Stimulated activated CD4-positive, alpha-beta T cell treated with anti-CD3 and anti-CD28 coated beads, Interleukin-1b, Interleukin-23, amount 100 ng/mL, for 48 hours (primary cell): ENCODE results near the gene OR52I1.

Source experiments
- DNase-seq: peaks from one replicate; pipeline ENCODE4 v3.0.0-alpha.2; 2020

Gene OR52I1

GRCh38 chr11:4593739-4594138 is at the start of gene OR52I1:
Gene OR52I1 (plus strand): TSS chr11:4594039. CDS start chr11:4594039, 0 bp downstream.
- DNase-seq, result no peak

- DNase-seq, result no peak
These were observed 48.9 kb upstream of the OR52I1 start, which contains the start of gene OR52M1 for GRCh38 chr11:4544891-4545290. Gene OR52M1 (plus strand): TSS chr11:4545191. CDS start chr11:4545191, 0 bp downstream.

GRCh38 chr11:4546878-4547277 is 47.0 kb upstream of the OR52I1 start:
- no peak for DNase-seq

- DNase-seq, result no peak
These were observed 46.4 kb upstream of the OR52I1 start for GRCh38 chr11:4547416-4547815.

DNA sequence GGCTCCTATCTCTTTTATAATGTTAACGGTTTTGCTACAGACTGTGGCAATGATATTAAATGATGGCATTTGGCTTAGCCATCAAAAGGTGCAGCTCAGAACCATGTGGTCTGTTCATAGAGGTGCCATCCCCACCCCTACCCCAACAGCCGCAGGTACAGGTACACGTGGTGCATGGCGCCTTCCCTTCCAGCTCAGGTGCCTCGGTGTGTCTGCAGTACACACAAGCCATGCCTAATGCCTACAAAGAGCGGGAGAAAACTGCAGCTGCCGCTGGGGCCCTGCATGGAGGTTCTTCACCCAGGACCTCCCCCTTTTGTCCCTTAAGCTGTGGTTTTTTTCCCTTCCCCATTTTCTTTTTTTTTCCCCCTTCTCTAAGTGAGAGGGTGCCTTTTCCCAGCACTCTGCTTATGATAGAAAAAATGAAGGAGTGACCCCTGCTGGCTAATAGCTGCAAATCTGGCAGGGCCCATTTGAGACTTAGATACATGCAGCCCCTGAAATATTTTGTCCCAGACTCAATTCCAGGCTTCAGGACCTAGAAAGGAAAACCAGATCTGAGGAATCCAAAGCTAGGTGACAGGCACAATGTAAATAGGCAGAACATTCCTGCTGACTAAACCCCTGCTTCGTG is 42.4 kb upstream of the OR52I1 start:
- no peak for DNase-seq

GRCh38 chr11:4559527-4560440 is 34.1 kb upstream of the OR52I1 start:
- DNase-seq, result no peak

DNA sequence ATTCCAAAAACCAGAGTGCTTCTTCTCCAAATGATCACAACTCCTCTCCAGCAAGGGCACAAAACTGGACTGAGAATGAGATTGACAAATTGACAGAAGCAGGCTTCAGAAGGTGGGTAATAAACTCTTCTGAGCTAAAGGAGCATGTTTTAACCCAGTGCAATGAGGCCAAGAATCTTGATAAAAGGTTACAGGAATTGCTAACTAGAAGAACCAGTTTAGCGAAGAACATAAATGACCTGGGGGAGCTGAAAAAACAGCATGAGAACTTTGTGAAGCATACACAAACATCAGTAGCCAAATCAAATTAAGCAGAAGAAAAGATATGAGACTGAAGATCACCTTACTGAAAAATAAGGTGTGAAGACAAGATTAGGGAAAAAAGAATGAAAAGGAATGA is 33.4 kb upstream of the OR52I1 start:
- DNase-seq, result no peak

DNA sequence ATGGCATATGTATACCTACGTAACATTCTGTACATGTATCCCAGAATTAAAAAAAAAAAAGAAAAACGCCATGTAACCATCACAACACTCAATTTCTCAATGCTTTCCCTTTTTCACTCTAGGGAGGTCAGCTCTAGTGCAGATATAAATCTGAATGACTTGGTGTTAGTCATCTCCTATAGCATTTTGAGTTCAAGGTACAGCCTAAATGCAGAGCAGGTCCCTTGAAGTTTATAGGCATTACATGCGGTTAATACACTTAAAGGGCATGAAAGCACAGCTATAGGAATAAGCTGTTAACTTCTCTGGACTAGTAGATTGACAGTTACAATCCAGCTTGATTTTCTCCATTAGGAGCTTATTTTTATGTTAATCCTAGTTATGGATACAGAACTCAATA is 28.5 kb upstream of the OR52I1 start:
- DNase-seq, result no peak

GRCh38 chr11:4569075-4569474 is 24.8 kb upstream of the OR52I1 start:
- no peak for DNase-seq

GRCh38 chr11:4576880-4577279 is 17.0 kb upstream of the OR52I1 start:
- DNase-seq, result no peak

- no peak for DNase-seq
These were observed 16.1 kb upstream of the OR52I1 start for GRCh38 chr11:4577761-4578160.

- DNase-seq, result no peak
These were observed 15.2 kb upstream of the OR52I1 start for GRCh38 chr11:4578624-4579023.

DNA sequence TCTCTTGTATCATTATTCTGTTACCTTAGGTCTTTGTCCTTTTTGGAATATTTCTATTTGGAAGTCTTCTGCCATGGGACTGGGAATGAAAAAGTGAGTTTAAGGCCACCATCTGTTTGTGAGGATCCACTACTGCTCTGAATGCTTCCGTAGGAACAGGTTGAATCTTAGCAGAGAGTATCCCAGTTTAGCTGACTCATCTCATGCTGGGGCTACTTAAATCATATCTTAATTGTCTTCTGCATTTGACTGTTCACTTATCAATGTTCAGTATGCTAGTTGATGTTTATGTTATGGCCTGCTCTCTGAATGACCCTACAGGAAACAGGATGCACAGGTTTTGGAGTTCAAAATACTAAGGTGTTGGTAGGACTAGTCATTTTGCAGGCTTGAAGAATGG is 13.7 kb upstream of the OR52I1 start:
- no peak for DNase-seq

DNA sequence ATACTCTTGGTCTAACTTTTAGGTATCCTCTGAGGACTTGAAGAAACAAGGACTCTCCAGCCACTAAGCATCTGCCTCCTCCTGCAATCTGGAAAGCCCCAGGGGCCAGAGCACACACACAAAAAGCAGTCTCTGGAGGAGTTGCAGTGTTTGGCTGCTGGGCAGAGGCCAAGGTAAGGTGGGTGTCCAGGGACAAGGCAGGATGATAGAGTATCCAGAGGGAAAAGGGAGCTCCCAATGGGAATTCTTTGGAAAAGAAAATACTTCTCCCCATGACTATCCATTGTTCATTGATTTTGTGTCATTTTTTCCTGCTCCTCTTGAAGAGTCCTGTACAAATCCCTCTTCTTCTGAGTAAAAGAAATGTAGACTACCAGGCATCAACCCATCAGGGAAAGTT is 12.4 kb upstream of the OR52I1 start, which contains the start of gene OR52I2:
Gene OR52I2, plus strand, starts transcription at position 301 of the 400 bp plus-strand sequence.
- DNase-seq, result no peak

DNA sequence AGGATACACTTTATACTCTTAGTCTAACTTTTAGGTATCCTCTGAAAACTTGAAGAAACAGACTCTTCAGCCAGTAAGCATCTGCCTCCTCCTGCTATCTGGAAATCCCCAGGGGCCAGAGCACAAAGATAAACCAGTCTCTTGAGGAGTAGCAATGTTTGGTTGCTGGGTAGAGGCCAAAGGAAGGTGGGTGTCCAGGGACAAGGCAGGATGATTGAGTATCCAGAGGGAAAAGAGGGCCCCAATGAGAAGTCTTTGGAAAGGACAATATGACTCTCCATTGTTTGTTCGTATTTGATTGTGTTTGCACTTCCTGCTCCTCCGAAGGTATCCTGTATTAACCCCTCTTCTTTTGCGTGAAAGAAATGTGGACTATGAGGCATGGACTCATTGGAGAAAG is 4.8 kb upstream of the OR52I1 start:
- no peak for DNase-seq

DNA sequence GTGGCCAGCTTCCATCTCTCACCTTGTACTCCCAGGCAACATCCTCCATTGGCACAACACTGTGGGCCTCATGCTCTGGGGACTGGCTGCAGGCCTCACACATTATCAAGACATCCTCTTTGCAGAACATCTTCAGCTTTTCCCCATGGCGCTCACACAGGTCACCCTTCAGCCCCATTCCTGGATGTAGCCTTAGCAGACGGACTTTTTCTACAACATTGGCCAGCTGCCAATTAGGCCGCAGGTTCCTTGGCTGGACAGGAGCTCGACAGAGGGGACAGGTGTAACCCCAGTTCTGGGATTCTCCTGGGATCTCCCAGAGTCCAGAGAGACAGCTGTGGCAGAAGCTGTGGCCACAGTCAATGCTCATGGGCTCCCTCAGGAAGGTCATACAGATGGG is 11.2 kb downstream of the OR52I1 start:
- no peak for DNase-seq

GRCh38 chr11:4606231-4607015 is 12.6 kb downstream of the OR52I1 start:
- no peak for DNase-seq

GRCh38 chr11:4607096-4607495 is 13.3 kb downstream of the OR52I1 start:
- no peak for DNase-seq

DNA sequence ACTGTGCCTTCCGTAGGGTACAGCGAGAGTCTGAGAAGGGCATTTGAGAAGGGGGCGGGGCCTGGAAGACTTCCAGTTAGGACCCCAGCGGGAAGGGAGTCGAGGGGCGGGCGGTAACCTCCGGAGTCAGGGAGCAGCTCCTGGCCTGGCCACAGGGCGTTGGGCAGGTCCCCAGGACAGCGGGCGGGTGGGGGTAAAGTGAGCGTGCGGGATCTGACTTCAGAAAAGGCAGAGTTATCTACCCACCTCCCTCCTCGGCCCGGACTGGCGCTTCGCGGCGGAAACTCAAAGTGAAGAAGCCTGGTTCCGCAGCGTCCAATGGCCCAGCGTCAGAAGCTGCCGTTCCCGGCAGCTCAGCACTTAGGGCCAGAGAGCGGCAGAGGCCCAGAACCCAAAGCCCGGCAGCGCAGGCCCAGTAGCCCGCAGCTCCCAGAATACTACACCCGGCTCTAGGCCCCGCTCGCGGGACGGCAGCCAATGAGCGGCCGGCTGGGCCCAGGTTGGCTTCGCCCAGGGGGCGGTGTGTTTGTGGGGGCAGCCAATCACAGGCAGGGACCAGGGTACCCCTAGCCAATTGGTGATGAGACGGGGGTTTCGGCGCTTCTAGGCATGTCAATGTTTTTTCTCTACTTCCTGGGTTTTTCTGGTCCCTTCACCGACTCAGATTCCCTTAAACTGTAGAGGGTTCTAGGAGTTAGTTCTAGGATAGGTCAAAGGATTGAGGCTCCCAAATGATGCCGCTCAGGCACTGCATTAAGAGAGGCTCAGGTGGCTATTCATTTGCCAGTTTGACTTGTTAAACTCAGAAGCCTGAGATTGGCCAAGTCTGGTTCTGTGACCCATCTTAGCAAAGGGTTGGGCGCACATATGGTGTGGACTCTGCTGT is 14.2 kb downstream of the OR52I1 start, which contains the start of gene TRIM68:
Gene TRIM68, minus strand, starts transcription at position 451 of the 886 bp plus-strand sequence. CDS start 2,727 bp downstream, outside the sequence.
- DNase-seq, result peak; percentile 94

GRCh38 chr11:4610258-4610935 is 16.6 kb downstream of the OR52I1 start:
- no peak for DNase-seq

DNA sequence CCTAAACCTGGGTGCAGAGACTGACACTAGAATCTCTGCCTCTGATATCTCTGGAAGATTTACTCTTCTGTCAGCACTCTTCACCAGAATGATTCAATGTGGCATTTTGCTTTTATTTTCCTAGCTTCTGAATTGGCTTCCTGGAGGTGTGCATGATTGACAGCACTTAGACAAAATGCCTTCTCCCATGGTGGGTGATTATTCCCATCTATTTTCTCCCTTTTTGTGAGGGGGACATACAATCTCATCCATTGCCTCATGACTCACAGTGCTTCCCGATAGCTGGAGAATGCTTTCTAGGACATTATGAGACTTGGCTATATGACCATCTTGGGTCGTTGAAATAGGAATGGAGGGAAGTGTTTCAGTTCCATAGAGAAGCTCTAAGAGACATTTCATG is 18.1 kb downstream of the OR52I1 start:
- DNase-seq, result no peak
